Measurements from ENCODE around the gene TCN2. TPM values are rescaled to one million over a fixed set of nuclear protein-coding genes. Genes with fewer than 3 reads are reported as not detected.

TCN2 gene
- total RNA-seq, 1 experiment from 2014 or later: 11.0 TPM

DNA sequence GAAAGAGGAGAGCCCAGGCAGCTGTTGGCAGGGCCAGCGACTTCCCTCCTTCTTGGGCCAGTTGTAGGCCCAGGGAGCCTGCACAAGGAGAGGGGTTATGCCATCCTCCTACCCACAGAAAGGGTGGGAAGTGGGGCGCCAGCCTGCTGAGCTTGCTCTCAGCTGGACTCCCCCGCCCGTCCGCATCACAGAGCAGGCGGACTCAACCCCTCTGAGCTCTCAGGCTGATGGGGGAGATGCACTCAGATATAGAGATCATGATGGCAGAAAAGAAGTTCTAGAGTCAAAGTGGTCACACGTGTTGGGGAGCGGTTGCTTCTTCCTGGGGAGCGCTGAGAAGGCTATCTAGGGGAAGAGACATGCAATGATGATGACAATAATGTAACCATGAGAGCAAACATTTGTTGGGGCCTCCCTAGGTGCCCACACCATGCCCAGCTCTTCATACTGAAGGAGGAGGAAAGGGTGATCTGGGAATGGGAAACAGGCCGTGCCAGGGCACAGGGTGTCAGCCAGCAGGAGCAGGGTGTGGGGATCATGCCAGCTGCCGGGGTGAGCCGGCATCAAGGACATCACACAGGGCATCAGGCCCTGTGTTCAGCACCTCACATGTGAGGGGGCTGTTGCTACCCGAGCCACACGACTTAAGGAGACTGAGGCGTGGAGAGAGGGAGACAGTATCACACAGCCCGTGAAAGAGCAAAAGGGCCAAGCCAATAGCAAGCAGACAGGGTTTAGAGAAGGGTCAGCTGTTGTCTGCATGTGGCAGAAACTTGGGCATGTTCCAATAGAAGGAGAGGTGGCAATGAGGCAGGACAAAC lies 36.3 kb downstream of the TCN2 start:
- no peaks in the 10 kb centered on the region for H3K27me3 Mint-ChIP-seq (ENCODE audit: unreplicated experiment)
- no TSS peak for BruUV-seq (replicated peaks)
- H3K27ac Mint-ChIP-seq (ENCODE audit: unreplicated experiment): no peak overlapping the region
- intact Hi-C loops (cut with micrococcal nuclease; ENCODE audit: unreplicated experiment): no loop called here
- DNase-seq: no peak
- H3K4me1 Mint-ChIP-seq (ENCODE audit: low read depth, unreplicated experiment): no peaks in the 10 kb centered on the region
- CTCF ChIA-PET: interaction anchor here (0.6 kb wide), 1 partner anchor 23 kb away, joined by 4 read pairs; no protein-coding TSS in a partner anchor
- H3K36me3 Mint-ChIP-seq (ENCODE audit: insufficient read depth, unreplicated experiment): no peaks in the 10 kb centered on the region
- TF ChIP-seq, protein P1, sequence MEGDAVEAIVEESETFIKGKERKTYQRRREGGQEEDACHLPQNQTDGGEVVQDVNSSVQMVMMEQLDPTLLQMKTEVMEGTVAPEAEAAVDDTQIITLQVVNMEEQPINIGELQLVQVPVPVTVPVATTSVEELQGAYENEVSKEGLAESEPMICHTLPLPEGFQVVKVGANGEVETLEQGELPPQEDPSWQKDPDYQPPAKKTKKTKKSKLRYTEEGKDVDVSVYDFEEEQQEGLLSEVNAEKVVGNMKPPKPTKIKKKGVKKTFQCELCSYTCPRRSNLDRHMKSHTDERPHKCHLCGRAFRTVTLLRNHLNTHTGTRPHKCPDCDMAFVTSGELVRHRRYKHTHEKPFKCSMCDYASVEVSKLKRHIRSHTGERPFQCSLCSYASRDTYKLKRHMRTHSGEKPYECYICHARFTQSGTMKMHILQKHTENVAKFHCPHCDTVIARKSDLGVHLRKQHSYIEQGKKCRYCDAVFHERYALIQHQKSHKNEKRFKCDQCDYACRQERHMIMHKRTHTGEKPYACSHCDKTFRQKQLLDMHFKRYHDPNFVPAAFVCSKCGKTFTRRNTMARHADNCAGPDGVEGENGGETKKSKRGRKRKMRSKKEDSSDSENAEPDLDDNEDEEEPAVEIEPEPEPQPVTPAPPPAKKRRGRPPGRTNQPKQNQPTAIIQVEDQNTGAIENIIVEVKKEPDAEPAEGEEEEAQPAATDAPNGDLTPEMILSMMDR (IDR thresholded peaks at IDR 0.05; ENCODE audit: unreplicated experiment): no peak
- no peak overlapping the region for H3K4me3 Mint-ChIP-seq (ENCODE audit: low read depth, unreplicated experiment)
- peaks cover 3% of the 10 kb centered on the region for H3K9me3 Mint-ChIP-seq (ENCODE audit: low read depth, unreplicated experiment)

DNA sequence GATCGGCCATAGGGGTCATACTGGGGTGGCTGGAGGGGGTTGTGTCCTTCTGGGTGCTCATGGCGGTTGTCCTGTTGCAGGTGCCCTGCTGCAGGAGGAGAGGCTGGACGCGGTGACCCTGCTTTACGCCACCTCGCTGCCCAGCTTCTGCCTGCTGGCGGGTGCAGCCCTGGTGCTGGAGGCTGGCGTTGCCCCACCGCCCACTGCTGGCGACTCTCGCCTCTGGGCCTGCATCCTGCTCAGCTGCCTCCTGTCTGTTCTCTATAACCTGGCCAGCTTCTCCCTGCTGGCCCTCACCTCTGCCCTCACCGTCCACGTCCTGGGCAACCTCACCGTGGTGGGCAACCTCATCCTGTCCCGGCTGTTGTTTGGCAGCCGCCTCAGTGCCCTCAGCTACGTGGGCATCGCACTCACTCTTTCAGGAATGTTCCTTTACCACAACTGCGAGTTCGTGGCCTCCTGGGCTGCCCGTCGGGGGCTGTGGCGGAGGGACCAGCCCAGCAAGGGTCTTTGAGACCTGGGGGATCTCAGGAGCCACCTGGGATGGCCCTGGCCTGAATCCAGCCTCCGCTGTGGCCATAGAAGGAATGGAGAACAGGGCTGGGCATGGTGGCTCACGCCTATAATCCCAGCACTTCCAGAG lies 39.7 kb downstream of the TCN2 start:
- TF ChIP-seq, protein P1 (IDR thresholded peaks at IDR 0.05; ENCODE audit: unreplicated experiment): no peak
- no TSS peak for BruUV-seq (replicated peaks)
- Mint-ChIP-seq H3K27ac (ENCODE audit: unreplicated experiment) (no peak overlapping the region), H3K9me3 (ENCODE audit: low read depth, unreplicated experiment) (no peaks in the 10 kb centered on the region), H3K36me3 (ENCODE audit: insufficient read depth, unreplicated experiment) (no peaks in the 10 kb centered on the region), H3K4me1 (ENCODE audit: low read depth, unreplicated experiment) (peaks cover 6% of the 10 kb centered on the region), H3K27me3 (ENCODE audit: unreplicated experiment) (no peaks in the 10 kb centered on the region), H3K4me3 (ENCODE audit: low read depth, unreplicated experiment) (no peak overlapping the region)
- intact Hi-C loops (cut with micrococcal nuclease; ENCODE audit: unreplicated experiment): no loop called here
- CTCF ChIA-PET: no interaction called here
- DNase-seq: no peak

DNA sequence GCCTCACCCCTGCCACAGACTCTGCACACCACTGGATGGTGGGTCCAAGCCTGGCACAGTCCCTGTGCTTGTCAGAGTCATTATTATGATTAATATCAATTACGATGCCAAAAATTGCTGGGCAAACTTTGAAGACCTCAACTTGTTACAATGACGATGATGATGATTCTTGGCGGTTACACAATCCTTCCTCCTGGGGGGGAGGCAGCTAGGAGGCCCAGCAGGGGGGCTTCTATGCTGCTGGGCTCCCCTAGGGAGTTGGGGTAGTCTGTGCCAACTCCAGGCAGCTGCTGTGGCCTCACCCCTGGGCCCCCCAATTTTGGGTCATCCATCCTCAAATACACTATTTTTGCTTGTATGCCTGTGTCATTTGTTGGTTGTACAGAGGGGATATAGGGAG lies 40.6 kb downstream of the TCN2 start:
- no peak overlapping the region for H3K27ac Mint-ChIP-seq (ENCODE audit: unreplicated experiment)
- no peaks in the 10 kb centered on the region for H3K27me3 Mint-ChIP-seq (ENCODE audit: unreplicated experiment)
- TF ChIP-seq, protein P1 (IDR thresholded peaks at IDR 0.05; ENCODE audit: unreplicated experiment): no peak
- H3K4me3 Mint-ChIP-seq (ENCODE audit: low read depth, unreplicated experiment): no peak overlapping the region
- no peaks in the 10 kb centered on the region for H3K9me3 Mint-ChIP-seq (ENCODE audit: low read depth, unreplicated experiment)
- intact Hi-C loops (cut with micrococcal nuclease; ENCODE audit: unreplicated experiment): no loop called here
- BruUV-seq (replicated peaks): no TSS peak
- peaks cover 6% of the 10 kb centered on the region for H3K4me1 Mint-ChIP-seq (ENCODE audit: low read depth, unreplicated experiment)
- no peak for DNase-seq
- no peaks in the 10 kb centered on the region for H3K36me3 Mint-ChIP-seq (ENCODE audit: insufficient read depth, unreplicated experiment)
- CTCF ChIA-PET: interaction anchor here (1.9 kb wide), 1 partner anchor 13 kb away, joined by 5 read pairs; no protein-coding TSS in a partner anchor

DNA sequence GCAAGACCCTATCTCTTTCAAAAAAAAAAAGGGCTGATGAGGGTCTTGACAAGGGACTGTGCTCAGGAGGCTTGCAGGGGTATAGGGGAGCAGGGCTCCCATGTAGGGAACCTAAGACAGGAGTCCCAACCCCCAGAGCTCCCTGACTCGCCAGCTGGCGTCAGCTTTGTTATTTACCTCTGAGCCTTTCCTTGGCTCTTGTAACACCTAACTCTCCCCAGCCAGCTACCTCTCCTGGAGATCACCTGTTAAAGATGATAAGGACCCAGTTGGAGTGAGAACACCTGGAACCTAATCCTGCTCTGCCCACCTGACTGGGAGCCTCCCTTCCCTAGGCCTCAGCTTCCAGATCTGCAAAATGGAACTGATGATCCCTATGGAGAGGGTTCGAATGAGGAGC lies 41.9 kb downstream of the TCN2 start:
- TF ChIP-seq, protein P1 (IDR thresholded peaks at IDR 0.05; ENCODE audit: unreplicated experiment): no peak
- Mint-ChIP-seq H3K4me3 (ENCODE audit: low read depth, unreplicated experiment) (no peak overlapping the region), H3K4me1 (ENCODE audit: low read depth, unreplicated experiment) (peaks cover 6% of the 10 kb centered on the region), H3K27ac (ENCODE audit: unreplicated experiment) (peak overlapping the region; percentile 66), H3K9me3 (ENCODE audit: low read depth, unreplicated experiment) (no peaks in the 10 kb centered on the region), H3K27me3 (ENCODE audit: unreplicated experiment) (no peaks in the 10 kb centered on the region), H3K36me3 (ENCODE audit: insufficient read depth, unreplicated experiment) (no peaks in the 10 kb centered on the region)
- intact Hi-C loops (cut with micrococcal nuclease; ENCODE audit: unreplicated experiment): no loop called here
- DNase-seq: no peak
- no TSS peak for BruUV-seq (replicated peaks)
- CTCF ChIA-PET: interaction anchor here (0.6 to 1.9 kb wide), 4 partner anchors 14 to 107 kb away, joined by 3 to 5 read pairs (median 4); partner anchors contain the start of gene DUSP18
